ENCODE measurements around the gene CASKIN1. TPM values are rescaled to one million over a fixed set of nuclear protein-coding genes. Genes with fewer than 3 reads are reported as not detected.

Gene CASKIN1
- total and polyA plus RNA-seq, 2 of the 8 experiments (the other 6 are each of a cell fraction or from before 2014, with no cell fraction given) = 1.2 to 6.4 TPM

DNA sequence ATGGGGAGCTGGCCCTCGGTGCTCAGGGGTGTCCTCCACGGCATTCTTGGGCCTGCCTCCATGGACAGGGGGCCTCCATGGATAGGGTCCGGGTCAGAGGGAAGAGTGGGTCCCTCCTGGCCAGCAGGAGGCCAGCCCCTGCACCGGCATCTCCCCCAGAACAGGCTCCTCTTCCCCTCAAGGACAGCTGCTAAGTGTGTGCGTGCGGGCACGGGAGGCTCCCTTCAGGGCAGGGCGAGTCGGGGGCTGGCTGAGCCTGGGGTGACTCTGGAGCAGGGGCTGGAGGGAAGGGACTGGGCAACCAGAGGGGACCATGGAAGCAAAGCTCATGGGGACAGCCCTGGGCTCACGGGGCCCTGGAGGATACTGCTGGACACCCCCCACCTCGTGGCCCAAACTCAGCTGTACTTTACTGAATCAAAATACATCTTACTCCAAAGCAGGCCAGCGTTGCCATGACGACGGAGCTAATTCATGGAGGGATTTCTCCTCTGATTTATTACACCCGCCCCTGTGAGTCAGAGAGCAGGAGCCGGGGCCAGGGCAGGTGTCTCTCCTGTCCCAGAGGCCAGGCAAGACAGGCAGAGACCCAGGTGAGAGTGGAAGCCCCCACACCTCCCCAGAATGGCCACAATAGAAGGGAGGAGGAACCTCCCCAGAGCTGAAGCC, 2.1 kb downstream of the CASKIN1 start:
- Histone ChIP-seq H3K36me3 (ENCODE audit: control insufficient read depth in 2 of 4, insufficient read depth in 4 of 4, low read length in 3 of 4) (no peaks in the 10 kb centered on the region), H4K5ac (ENCODE audit: insufficient read length, low read depth, low read length) (no peak overlapping the region), H3K18ac (ENCODE audit: extremely low read depth, low read length) (no peak overlapping the region), H2BK15ac (ENCODE audit: low read length) (no peak overlapping the region), H3K56ac (replicated peaks; ENCODE audit: insufficient read length, low read depth, low read length) (no peak overlapping the region), H3K23ac (ENCODE audit: insufficient read length) (no peak overlapping the region), H3K4me3 (ENCODE audit: extremely low read depth in 1 of 4, insufficient read depth in 2 of 4, low read depth in 3 of 4, low read length in 4 of 4) (no peak overlapping the region), H4K8ac (ENCODE audit: extremely low read depth, insufficient read depth, low read length) (no peak overlapping the region), H4K20me1 (replicated peaks in 1 of 2; ENCODE audit: control insufficient read depth in 1 of 2, insufficient read depth in 2 of 2, low read length in 2 of 2) (peaks cover 4 to 14% of the 10 kb centered on the region in 2 experiments), H3K4me2 (ENCODE audit: insufficient read depth in 1 of 2, low read depth in 2 of 2, low read length in 2 of 2) (peak overlapping the region in 1 of 2 experiments; percentile 52; a peak in 1 of 4 replicates), H3K4ac (replicated peaks; ENCODE audit: insufficient read length, low read depth, low read length) (no peak overlapping the region), H3K27me3 (replicated peaks in 1 of 4; ENCODE audit: control insufficient read depth in 3 of 4, extremely low read depth in 1 of 4, insufficient read depth in 3 of 4, low read length in 3 of 4) (peaks cover 4 to 30% (median 23%) of the 10 kb centered on the region in 4 experiments), H3K4me1 (replicated peaks in 1 of 4; ENCODE audit: control insufficient read depth in 3 of 4, insufficient read depth in 4 of 4, low read length in 3 of 4) (peaks cover 0 to 10% (median 3%) of the 10 kb centered on the region in 4 experiments; a peak in 4 of 7 replicates), H3K14ac (ENCODE audit: insufficient read length) (no peak overlapping the region), H4K91ac (replicated peaks; ENCODE audit: insufficient read length, low read length) (no peak overlapping the region), H3K23me2 (ENCODE audit: low read depth, low read length) (peaks cover 8% of the 10 kb centered on the region; the same call in 1 of the 2 replicates), H2BK12ac (ENCODE audit: low read depth, low read length) (no peak overlapping the region), H2AFZ (ENCODE audit: low read length) (no peak overlapping the region), H3K79me2 (ENCODE audit: control insufficient read depth in 1 of 2, insufficient read depth in 2 of 2, low read length in 2 of 2) (no peaks in the 10 kb centered on the region), H2BK5ac (ENCODE audit: low read depth, low read length) (no peak overlapping the region), H3K79me1 (ENCODE audit: low read depth, low read length) (no peaks in the 10 kb centered on the region), H2AK5ac (ENCODE audit: low read depth, low read length) (no peak overlapping the region), H3K9ac (replicated peaks in 1 of 4; ENCODE audit: extremely low read depth in 1 of 4, low read depth in 3 of 4, low read length in 3 of 4) (no peak overlapping the region), H3K9me3 (ENCODE audit: insufficient read depth in 2 of 2, low read depth in 1 of 2, low read length in 1 of 2) (no peaks in the 10 kb centered on the region), H2BK120ac (replicated peaks; ENCODE audit: low read depth, low read length) (no peak overlapping the region), H2BK20ac (ENCODE audit: low read length) (no peak overlapping the region), H3K27ac (ENCODE audit: low read depth, low read length) (no peak overlapping the region; the same call in 1 of the 2 replicates)
- ChIA-PET POLR2A (ENCODE audit: partially characterized antibody) (interaction anchor here (0.8 to 6.9 kb wide), 17 partner anchors 9 to 229 kb away, joined by 3 to 63 read pairs (median 6); partner anchors contain the start of genes BRICD5, DNASE1L2, ECI1 and MLST8), CTCF (ENCODE audit: partially characterized antibody) (interaction anchor here (0.6 to 3.2 kb wide), 44 partner anchors 9 to 456 kb away, joined by 3 to 26 read pairs (median 4); partner anchors contain the start of genes BRICD5, DNASE1L2, E4F1 and ECI1)
- 85% methylated on average over 16 of the region's 16 CpGs; no CpG with 5 or more reads in 1 of the 2 experiments for WGBS, 2 experiments (ENCODE audit: extremely low coverage in 1 of 2, insufficient coverage in 1 of 2, insufficient read length in 1 of 2, insufficient replicate concordance in 2 of 2, low coverage in 1 of 2, low lambda C conversion rate in 2 of 2, missing lambda C conversion rate in 1 of 2)
- FAIRE-seq (no peak), DNase-seq (ENCODE audit: low read depth in 1 of 2, low spot score in 2 of 2) (no peak)
- TF ChIP-seq, protein P1, sequence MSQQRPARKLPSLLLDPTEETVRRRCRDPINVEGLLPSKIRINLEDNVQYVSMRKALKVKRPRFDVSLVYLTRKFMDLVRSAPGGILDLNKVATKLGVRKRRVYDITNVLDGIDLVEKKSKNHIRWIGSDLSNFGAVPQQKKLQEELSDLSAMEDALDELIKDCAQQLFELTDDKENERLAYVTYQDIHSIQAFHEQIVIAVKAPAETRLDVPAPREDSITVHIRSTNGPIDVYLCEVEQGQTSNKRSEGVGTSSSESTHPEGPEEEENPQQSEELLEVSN (IDR thresholded peaks at IDR 0.05) = no peak
- TF ChIP-seq POU5F1 (IDR thresholded peaks at IDR 0.05; ENCODE audit: low read depth, low read length) = no peak
- TF ChIP-seq PHF8 (conservative IDR thresholded peaks at IDR 0.05; ENCODE audit: low read depth, low read length) = no peak

All from H1 (cell line).